AG09309 (cell line): ENCODE measurements around the gene IL23R.

Experiments used
- DNase-seq: peaks from one replicate; pipeline ENCODE4 v3.0.0-alpha.2; 2010; ENCODE audit warnings: low read depth
- H3K4me3 ChIP-seq: 2 replicates; pipeline ENCODE4 v1.5.1; 2011; ENCODE audit warnings: mild to moderate bottlenecking, low read depth, low read length, moderate library complexity; ENCODE audit not compliant: control insufficient read depth
- CTCF ChIP-seq: IDR thresholded peaks from 2 replicates; pipeline ENCODE4 v1.5.1; 2011; ENCODE audit warnings: mild to moderate bottlenecking, low read depth, low read length, inconsistent platforms; ENCODE audit not compliant: insufficient read depth, control insufficient read depth; ENCODE audit errors: missing control alignments

IL23R gene

GRCh38 chr1:67264152-67264551 lies 97.9 kb downstream of the IL23R start:
- no peak overlapping the region for H3K4me3 ChIP-seq
- no peak for TF ChIP-seq CTCF
- DNase-seq: no peak

GRCh38 chr1:67264899-67265298 lies 98.6 kb downstream of the IL23R start:
- no peak for TF ChIP-seq CTCF
- no peak for DNase-seq
- H3K4me3 ChIP-seq: no peak overlapping the region

GRCh38 chr1:67269061-67269460 lies 102.8 kb downstream of the IL23R start:
- no peak overlapping the region for H3K4me3 ChIP-seq
- DNase-seq: no peak
- TF ChIP-seq CTCF: no peak

GRCh38 chr1:67270541-67270940 lies 104.3 kb downstream of the IL23R start:
- no peak overlapping the region for H3K4me3 ChIP-seq
- TF ChIP-seq CTCF: no peak
- DNase-seq: no peak

GRCh38 chr1:67273591-67273990 lies 107.3 kb downstream of the IL23R start:
- no peak for TF ChIP-seq CTCF

GRCh38 chr1:67274623-67275325 lies 108.5 kb downstream of the IL23R start:
- DNase-seq: no peak
- no peak for TF ChIP-seq CTCF

More at GRCh38 chr1:67273591-67273990, 107.3 kb downstream of the IL23R start:
- no peak overlapping the region for H3K4me3 ChIP-seq
- DNase-seq: no peak

More at GRCh38 chr1:67274623-67275325, 108.5 kb downstream of the IL23R start:
- no peak overlapping the region for H3K4me3 ChIP-seq
